ENCODE results near the gene SPATA13. TPM values are rescaled to one million over a fixed set of nuclear protein-coding genes. Genes with fewer than 3 reads are reported as not detected.

The SPATA13 gene
- total and polyA plus RNA-seq, 10 of the 15 experiments (the other 5 are each of a cell fraction or from before 2014, with no cell fraction given) = 2.4 to 11.1 (median 10.2) TPM

DNA sequence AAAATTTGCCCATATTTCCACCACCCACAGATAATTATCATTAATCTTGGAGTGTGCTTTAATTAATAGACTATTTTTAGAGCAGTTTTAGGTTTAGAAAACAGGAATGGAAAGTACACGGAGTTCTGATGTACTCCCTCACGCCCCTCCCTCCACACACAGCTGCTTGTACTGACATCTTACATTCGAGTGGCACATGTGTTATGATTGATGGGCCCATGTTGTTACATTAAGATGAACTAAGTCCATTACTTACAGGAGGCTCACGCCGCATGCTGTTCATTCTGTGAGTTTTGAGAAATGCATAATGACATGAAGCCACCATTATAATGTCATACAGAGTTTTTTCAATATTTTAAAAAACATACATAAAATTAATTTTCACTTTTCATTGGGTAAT is 1.2 kb upstream of the SPATA13 start:
- Histone ChIP-seq H3K27me3 (replicated peaks in 1 of 2; ENCODE audit: control insufficient read depth in 2 of 2, insufficient read depth in 2 of 2, low read length in 1 of 2) (peaks cover 0 to 16% of the 10 kb centered on the region in 2 experiments; a peak in 2 of 4 replicates), H3K4me2 (ENCODE audit: control insufficient read depth, insufficient read depth) (no peak overlapping the region), H3K36me3 (ENCODE audit: control insufficient read depth in 2 of 2, insufficient read depth in 2 of 2, low read length in 1 of 2) (no peaks in the 10 kb centered on the region), H3K4me1 (ENCODE audit: control insufficient read depth, insufficient read depth, low read length) (no peaks in the 10 kb centered on the region; the same call in 1 of the 2 replicates), H3K9ac (ENCODE audit: control insufficient read depth, insufficient read depth, low read length) (no peak overlapping the region), H3K27ac (ENCODE audit: control insufficient read depth, insufficient read depth) (no peak overlapping the region), H3K4me3 (no peak overlapping the region), H3K9me3 (replicated peaks; ENCODE audit: control insufficient read depth, insufficient read depth, low read length) (no peaks in the 10 kb centered on the region), H4K20me1 (ENCODE audit: control insufficient read depth, insufficient read depth) (no peaks in the 10 kb centered on the region), H3K79me2 (ENCODE audit: control insufficient read depth, insufficient read depth, low read length) (no peaks in the 10 kb centered on the region), H2AFZ (ENCODE audit: control insufficient read depth, low read depth, low read length) (no peak overlapping the region)
- WGBS (ENCODE audit: insufficient coverage, insufficient replicate concordance, low lambda C conversion rate, missing lambda C conversion rate) = 78% methylated on average over 5 of the region's 5 CpGs
- SMC1A ChIA-PET (ENCODE audit: uncharacterized antibody, unreplicated experiment) = no interaction called here
- CTCF ChIA-PET = no interaction called here
- FAIRE-seq = no peak
- RAD21 ChIA-PET (ENCODE audit: unreplicated experiment) = no interaction called here
- intact Hi-C loops (cut with micrococcal nuclease; ENCODE audit: unreplicated experiment) (no loop called here), in situ Hi-C loops (cut with MboI) (no loop called here)
- DNase-seq (ENCODE audit: low read depth, low spot score) = no peak
- ATAC-seq = no peak
- BruUV-seq (replicated peaks) = no TSS peak
- POLR2A ChIA-PET = interaction anchor here (0.6 kb wide), 1 partner anchor 82 kb away, joined by 3 read pairs; no protein-coding TSS in a partner anchor
- TF ChIP-seq, protein P1, sequence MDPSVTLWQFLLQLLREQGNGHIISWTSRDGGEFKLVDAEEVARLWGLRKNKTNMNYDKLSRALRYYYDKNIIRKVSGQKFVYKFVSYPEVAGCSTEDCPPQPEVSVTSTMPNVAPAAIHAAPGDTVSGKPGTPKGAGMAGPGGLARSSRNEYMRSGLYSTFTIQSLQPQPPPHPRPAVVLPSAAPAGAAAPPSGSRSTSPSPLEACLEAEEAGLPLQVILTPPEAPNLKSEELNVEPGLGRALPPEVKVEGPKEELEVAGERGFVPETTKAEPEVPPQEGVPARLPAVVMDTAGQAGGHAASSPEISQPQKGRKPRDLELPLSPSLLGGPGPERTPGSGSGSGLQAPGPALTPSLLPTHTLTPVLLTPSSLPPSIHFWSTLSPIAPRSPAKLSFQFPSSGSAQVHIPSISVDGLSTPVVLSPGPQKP (IDR thresholded peaks at IDR 0.05; ENCODE audit: low read depth, low read length) = no peak
- no peak for TF ChIP-seq RELA (IDR thresholded peaks at IDR 0.05; ENCODE audit: borderline replicate concordance, partially characterized antibody)
- TF ChIP-seq POLR2A (IDR thresholded peaks at IDR 0.05; ENCODE audit: low read depth, low read length) = no peak
- TF ChIP-seq RCOR1 (conservative IDR thresholded peaks at IDR 0.05; ENCODE audit: low read depth, low read length) = no peak
- TF ChIP-seq NFXL1 (IDR thresholded peaks at IDR 0.05; ENCODE audit: borderline replicate concordance) = no peak
- no peak for TF ChIP-seq MXI1 (IDR thresholded peaks at IDR 0.05; ENCODE audit: low read depth, low read length)
- TF ChIP-seq, protein P2, sequence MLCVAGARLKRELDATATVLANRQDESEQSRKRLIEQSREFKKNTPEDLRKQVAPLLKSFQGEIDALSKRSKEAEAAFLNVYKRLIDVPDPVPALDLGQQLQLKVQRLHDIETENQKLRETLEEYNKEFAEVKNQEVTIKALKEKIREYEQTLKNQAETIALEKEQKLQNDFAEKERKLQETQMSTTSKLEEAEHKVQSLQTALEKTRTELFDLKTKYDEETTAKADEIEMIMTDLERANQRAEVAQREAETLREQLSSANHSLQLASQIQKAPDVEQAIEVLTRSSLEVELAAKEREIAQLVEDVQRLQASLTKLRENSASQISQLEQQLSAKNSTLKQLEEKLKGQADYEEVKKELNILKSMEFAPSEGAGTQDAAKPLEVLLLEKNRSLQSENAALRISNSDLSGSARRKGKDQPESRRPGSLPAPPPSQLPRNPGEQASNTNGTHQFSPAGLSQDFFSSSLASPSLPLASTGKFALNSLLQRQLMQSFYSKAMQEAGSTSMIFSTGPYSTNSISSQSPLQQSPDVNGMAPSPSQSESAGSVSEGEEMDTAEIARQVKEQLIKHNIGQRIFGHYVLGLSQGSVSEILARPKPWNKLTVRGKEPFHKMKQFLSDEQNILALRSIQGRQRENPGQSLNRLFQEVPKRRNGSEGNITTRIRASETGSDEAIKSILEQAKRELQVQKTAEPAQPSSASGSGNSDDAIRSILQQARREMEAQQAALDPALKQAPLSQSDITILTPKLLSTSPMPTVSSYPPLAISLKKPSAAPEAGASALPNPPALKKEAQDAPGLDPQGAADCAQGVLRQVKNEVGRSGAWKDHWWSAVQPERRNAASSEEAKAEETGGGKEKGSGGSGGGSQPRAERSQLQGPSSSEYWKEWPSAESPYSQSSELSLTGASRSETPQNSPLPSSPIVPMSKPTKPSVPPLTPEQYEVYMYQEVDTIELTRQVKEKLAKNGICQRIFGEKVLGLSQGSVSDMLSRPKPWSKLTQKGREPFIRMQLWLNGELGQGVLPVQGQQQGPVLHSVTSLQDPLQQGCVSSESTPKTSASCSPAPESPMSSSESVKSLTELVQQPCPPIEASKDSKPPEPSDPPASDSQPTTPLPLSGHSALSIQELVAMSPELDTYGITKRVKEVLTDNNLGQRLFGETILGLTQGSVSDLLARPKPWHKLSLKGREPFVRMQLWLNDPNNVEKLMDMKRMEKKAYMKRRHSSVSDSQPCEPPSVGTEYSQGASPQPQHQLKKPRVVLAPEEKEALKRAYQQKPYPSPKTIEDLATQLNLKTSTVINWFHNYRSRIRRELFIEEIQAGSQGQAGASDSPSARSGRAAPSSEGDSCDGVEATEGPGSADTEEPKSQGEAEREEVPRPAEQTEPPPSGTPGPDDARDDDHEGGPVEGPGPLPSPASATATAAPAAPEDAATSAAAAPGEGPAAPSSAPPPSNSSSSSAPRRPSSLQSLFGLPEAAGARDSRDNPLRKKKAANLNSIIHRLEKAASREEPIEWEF (IDR thresholded peaks at IDR 0.05; ENCODE audit: insufficient replicate concordance, low read depth, low read length) = no peak
- TF ChIP-seq KAT2A (conservative IDR thresholded peaks at IDR 0.05; ENCODE audit: control insufficient read depth, low read depth, low read length) = no peak

Data from GM12878 (cell line).